GM23338 (cell line): Measurements from ENCODE around the gene NFAT5. TPM values are rescaled to one million over a fixed set of nuclear protein-coding genes. Genes with fewer than 3 reads are reported as not detected.

Experiments used
- EZH2 ChIP-seq: fragments of 200-600 bp; sonication (generic); IDR thresholded peaks from one replicate; pipeline ENCODE4 v1.8.0; 2017; ENCODE audit warnings: antibody characterized with exemption, mild to moderate bottlenecking, low read depth; ENCODE audit not compliant: unreplicated experiment
- JUNB ChIP-seq: IDR thresholded peaks from one replicate; pipeline ENCODE4 v1.6.1; 2016; ENCODE audit warnings: antibody characterized with exemption; ENCODE audit not compliant: unreplicated experiment
- NANOG ChIP-seq: IDR thresholded peaks from 2 replicates; pipeline ENCODE4 v1.6.1; 2016; ENCODE audit warnings: antibody characterized with exemption, borderline replicate concordance
- REST ChIP-seq: IDR thresholded peaks from one replicate; pipeline ENCODE4 v1.6.1; 2018; ENCODE audit warnings: antibody characterized with exemption; ENCODE audit not compliant: unreplicated experiment
- STAT1 ChIP-seq: IDR thresholded peaks from one replicate; pipeline ENCODE4 v1.6.1; 2016; ENCODE audit warnings: antibody characterized with exemption; ENCODE audit not compliant: unreplicated experiment
- ZNF114 ChIP-seq: fragments of 250-450 bp; sonication (Bioruptor Pico); IDR thresholded peaks from 2 replicates; pipeline ENCODE4 v1.5.0; 2020; ENCODE audit warnings: mild to moderate bottlenecking, moderate library complexity
- polyA plus RNA-seq: library from polyadenylated mRNA; unstranded; fragments of >200 nt; fragmentation: Nextera tagmentation; extraction: Ambion mirVana; gene quantifications from 2 replicates; pipeline ENCODE4 v1.2.1, GENCODE V29; 2016
- total RNA-seq: library from RNA; depleted of rRNA; stranded (reverse); fragments of >200 nt; shearing (Covaris generic); gene quantifications from 2 replicates; pipeline ENCODE4 v1.2.3, GENCODE V29; 2014
- TF ChIP-seq, protein P1 (sequence below): fragments of 250-450 bp; sonication (Bioruptor Pico); IDR thresholded peaks from 2 replicates; pipeline ENCODE4 v1.5.0; 2020; ENCODE audit warnings: mild to moderate bottlenecking, moderate library complexity
- TF ChIP-seq, protein P2 (sequence below): IDR thresholded peaks from 2 replicates; pipeline ENCODE4 v1.6.1; 2016; ENCODE audit warnings: antibody characterized with exemption

NFAT5 gene
- total and polyA plus RNA-seq, 2 experiments from 2014 or later, result 10.6 to 27.0 TPM

DNA sequence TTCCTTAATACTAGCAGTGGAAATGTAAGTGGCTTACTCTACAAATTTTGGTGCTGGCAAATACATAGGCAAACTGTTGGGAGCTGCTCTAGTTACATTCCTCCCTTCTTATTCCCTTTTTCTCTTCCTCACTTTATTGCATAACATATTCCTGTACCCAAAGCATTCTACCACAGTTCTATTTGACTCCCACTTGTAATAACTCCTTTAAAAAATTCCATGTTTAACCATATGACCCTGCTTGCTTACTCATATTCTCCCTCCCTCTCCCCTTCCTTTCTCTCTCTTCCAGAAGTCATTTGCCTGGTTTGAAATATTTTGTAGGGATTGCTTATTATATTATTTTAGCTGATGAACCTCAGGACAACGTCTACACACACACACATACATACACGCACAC lies 137.9 kb downstream of the NFAT5 start (continued):
- TF ChIP-seq, protein P1, sequence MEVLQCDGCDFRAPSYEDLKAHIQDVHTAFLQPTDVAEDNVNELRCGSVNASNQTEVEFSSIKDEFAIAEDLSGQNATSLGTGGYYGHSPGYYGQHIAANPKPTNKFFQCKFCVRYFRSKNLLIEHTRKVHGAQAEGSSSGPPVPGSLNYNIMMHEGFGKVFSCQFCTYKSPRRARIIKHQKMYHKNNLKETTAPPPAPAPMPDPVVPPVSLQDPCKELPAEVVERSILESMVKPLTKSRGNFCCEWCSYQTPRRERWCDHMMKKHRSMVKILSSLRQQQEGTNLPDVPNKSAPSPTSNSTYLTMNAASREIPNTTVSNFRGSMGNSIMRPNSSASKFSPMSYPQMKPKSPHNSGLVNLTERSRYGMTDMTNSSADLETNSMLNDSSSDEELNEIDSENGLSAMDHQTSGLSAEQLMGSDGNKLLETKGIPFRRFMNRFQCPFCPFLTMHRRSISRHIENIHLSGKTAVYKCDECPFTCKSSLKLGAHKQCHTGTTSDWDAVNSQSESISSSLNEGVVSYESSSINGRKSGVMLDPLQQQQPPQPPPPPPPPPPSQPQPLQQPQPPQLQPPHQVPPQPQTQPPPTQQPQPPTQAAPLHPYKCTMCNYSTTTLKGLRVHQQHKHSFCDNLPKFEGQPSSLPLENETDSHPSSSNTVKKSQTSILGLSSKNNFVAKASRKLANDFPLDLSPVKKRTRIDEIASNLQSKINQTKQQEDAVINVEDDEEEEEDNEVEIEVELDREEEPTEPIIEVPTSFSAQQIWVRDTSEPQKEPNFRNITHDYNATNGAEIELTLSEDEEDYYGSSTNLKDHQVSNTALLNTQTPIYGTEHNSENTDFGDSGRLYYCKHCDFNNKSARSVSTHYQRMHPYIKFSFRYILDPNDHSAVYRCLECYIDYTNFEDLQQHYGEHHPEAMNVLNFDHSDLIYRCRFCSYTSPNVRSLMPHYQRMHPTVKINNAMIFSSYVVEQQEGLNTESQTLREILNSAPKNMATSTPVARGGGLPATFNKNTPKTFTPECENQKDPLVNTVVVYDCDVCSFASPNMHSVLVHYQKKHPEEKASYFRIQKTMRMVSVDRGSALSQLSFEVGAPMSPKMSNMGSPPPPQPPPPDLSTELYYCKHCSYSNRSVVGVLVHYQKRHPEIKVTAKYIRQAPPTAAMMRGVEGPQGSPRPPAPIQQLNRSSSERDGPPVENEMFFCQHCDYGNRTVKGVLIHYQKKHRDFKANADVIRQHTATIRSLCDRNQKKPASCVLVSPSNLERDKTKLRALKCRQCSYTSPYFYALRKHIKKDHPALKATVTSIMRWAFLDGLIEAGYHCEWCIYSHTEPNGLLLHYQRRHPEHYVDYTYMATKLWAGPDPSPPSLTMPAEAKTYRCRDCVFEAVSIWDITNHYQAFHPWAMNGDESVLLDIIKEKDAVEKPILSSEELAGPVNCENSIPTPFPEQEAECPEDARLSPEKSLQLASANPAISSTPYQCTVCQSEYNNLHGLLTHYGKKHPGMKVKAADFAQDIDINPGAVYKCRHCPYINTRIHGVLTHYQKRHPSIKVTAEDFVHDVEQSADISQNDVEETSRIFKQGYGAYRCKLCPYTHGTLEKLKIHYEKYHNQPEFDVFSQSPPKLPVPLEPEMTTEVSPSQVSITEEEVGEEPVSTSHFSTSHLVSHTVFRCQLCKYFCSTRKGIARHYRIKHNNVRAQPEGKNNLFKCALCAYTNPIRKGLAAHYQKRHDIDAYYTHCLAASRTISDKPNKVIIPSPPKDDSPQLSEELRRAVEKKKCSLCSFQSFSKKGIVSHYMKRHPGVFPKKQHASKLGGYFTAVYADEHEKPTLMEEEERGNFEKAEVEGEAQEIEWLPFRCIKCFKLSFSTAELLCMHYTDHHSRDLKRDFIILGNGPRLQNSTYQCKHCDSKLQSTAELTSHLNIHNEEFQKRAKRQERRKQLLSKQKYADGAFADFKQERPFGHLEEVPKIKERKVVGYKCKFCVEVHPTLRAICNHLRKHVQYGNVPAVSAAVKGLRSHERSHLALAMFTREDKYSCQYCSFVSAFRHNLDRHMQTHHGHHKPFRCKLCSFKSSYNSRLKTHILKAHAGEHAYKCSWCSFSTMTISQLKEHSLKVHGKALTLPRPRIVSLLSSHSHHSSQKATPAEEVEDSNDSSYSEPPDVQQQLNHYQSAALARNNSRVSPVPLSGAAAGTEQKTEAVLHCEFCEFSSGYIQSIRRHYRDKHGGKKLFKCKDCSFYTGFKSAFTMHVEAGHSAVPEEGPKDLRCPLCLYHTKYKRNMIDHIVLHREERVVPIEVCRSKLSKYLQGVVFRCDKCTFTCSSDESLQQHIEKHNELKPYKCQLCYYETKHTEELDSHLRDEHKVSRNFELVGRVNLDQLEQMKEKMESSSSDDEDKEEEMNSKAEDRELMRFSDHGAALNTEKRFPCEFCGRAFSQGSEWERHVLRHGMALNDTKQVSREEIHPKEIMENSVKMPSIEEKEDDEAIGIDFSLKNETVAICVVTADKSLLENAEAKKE (CRISPR knock-in tag), result no peak
- TF ChIP-seq STAT1, result no peak
- no peak for TF ChIP-seq JUNB
- TF ChIP-seq ZNF114, result no peak
- TF ChIP-seq, protein P2, sequence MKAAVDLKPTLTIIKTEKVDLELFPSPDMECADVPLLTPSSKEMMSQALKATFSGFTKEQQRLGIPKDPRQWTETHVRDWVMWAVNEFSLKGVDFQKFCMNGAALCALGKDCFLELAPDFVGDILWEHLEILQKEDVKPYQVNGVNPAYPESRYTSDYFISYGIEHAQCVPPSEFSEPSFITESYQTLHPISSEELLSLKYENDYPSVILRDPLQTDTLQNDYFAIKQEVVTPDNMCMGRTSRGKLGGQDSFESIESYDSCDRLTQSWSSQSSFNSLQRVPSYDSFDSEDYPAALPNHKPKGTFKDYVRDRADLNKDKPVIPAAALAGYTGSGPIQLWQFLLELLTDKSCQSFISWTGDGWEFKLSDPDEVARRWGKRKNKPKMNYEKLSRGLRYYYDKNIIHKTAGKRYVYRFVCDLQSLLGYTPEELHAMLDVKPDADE, result no peak
- TF ChIP-seq NANOG, result no peak
- no peak for TF ChIP-seq EZH2
- no peak for TF ChIP-seq REST
